ENCODE results near the gene ZFYVE28.

GRCh38 chr4:2416564-2417225 lies 1.8 kb downstream of the ZFYVE28 start:
- no peak for TF ChIP-seq CTCF (IDR thresholded peaks at IDR 0.05)
- no peak for TF ChIP-seq POLR2A (IDR thresholded peaks at IDR 0.05)
- no peak for TF ChIP-seq EP300 (IDR thresholded peaks at IDR 0.05)

Data from ovary (tissue), 3 donors.